AG04449 (cell line): ENCODE data around the gene ACVR2B.

Experiments used
- CTCF ChIA-PET: fragments of 350-600 bp; formaldehyde crosslinking; extraction: SDS; loops from one replicate; lab custom pipeline; 2021; ENCODE audit warnings: antibody characterized with exemption; lab: Yijun Ruan, JAX
- POLR2A ChIA-PET: fragments of 400-600, 350-600 bp; formaldehyde crosslinking; extraction: SDS; loops from one replicate; lab custom pipeline; 2020; ENCODE audit warnings: antibody characterized with exemption, inconsistent platforms; lab: Yijun Ruan, JAX
- DNase-seq: peaks from one replicate; pipeline ENCODE4 v3.0.0-alpha.2; 2010; ENCODE audit warnings: low read depth, low spot score
- H3K4me3 ChIP-seq: 2 replicates; pipeline ENCODE4 v1.5.1; 2011; ENCODE audit warnings: low read depth, mild to moderate bottlenecking, control low read depth, low read length
- CTCF ChIP-seq: IDR thresholded peaks from one replicate; pipeline ENCODE4 v1.5.1; 2011; ENCODE audit warnings: mild to moderate bottlenecking, moderate library complexity, low read length, control low read depth, inconsistent platforms; ENCODE audit not compliant: insufficient read depth; ENCODE audit errors: missing control alignments

ACVR2B gene

GRCh38 chr3:38478901-38479300 is 25.2 kb downstream of the ACVR2B start:
- CTCF ChIA-PET: interaction anchor here (1.1 to 6.0 kb wide), 13 partner anchors 9 to 475 kb away, joined by 3 to 95 read pairs (median 10); partner anchors contain the start of genes EXOG and XYLB
- POLR2A ChIA-PET: no interaction called here

GRCh38 chr3:38479431-38480092 is 25.9 kb downstream of the ACVR2B start:
- no peak for DNase-seq
- no peak overlapping the region for H3K4me3 ChIP-seq
- ChIA-PET POLR2A (interaction anchor here (1.2 kb wide), 1 partner anchor 314 kb away, joined by 3 read pairs; the partner anchor contains the start of gene OXSR1), CTCF (interaction anchor here (0.9 to 6.0 kb wide), 40 partner anchors 10 to 505 kb away, joined by 3 to 95 read pairs (median 6); partner anchors contain the start of genes ACAA1, EXOG and XYLB)
- TF ChIP-seq CTCF: peak; percentile 86

More at GRCh38 chr3:38478901-38479300, 25.2 kb downstream of the ACVR2B start:
- no peak for DNase-seq
- TF ChIP-seq CTCF: no peak
- H3K4me3 ChIP-seq: no peak overlapping the region

GRCh38 chr3:38480093-38480445 is 26.4 kb downstream of the ACVR2B start:
- POLR2A ChIA-PET: interaction anchor here (1.2 kb wide), 1 partner anchor 315 kb away, joined by 3 read pairs; the partner anchor contains the start of gene OXSR1
- CTCF ChIA-PET: interaction anchor here (0.9 to 6.0 kb wide), 38 partner anchors 10 to 505 kb away, joined by 3 to 95 read pairs (median 6); partner anchors contain the start of genes ACAA1, EXOG and XYLB
- H3K4me3 ChIP-seq: no peak overlapping the region
- no peak for TF ChIP-seq CTCF
- no peak for DNase-seq

GRCh38 chr3:38480930-38481329 is 27.2 kb downstream of the ACVR2B start:
- CTCF ChIA-PET: interaction anchor here (1.2 to 6.0 kb wide), 27 partner anchors 10 to 506 kb away, joined by 3 to 95 read pairs (median 7); partner anchors contain the start of genes ACAA1, EXOG and XYLB
- POLR2A ChIA-PET: interaction anchor here (1.2 kb wide), 1 partner anchor 315 kb away, joined by 3 read pairs; the partner anchor contains the start of gene OXSR1

GRCh38 chr3:38482951-38483350 is 29.3 kb downstream of the ACVR2B start:
- H3K4me3 ChIP-seq: no peak overlapping the region
- POLR2A ChIA-PET: no interaction called here
- CTCF ChIA-PET: interaction anchor here (0.7 to 6.0 kb wide), 7 partner anchors 8 to 479 kb away, joined by 3 to 95 read pairs (median 4); partner anchors contain the start of genes EXOG and XYLB
- TF ChIP-seq CTCF: no peak
- DNase-seq: no peak

More at GRCh38 chr3:38480930-38481329, 27.2 kb downstream of the ACVR2B start:
- H3K4me3 ChIP-seq: no peak overlapping the region
- no peak for DNase-seq
- no peak for TF ChIP-seq CTCF

GRCh38 chr3:38487323-38487722 is 33.6 kb downstream of the ACVR2B start:
- no peak overlapping the region for H3K4me3 ChIP-seq
- CTCF ChIA-PET: interaction anchor here (1.3 to 7.9 kb wide), 3 partner anchors 7 to 141 kb away, joined by 4 to 88 read pairs (median 15); partner anchors contain the start of genes EXOG and XYLB
- DNase-seq: no peak
- TF ChIP-seq CTCF: no peak
- POLR2A ChIA-PET: no interaction called here
